Neuronal stem cell (in vitro differentiated cells): ENCODE measurements around the gene SCAI.
"Not testable (repeated sequence)": the region's sequence is repeated elsewhere in the genome, so short reads cannot be mapped to it uniquely, and the experiment has no call there.

Source experiments
- DNase-seq: peaks from one replicate; pipeline ENCODE4 v3.0.0-alpha.2; 2013; ENCODE audit warnings: low spot score
- H2AFZ ChIP-seq: one replicate; pipeline ENCODE4 v1.6.1; 2013; ENCODE audit warnings: mild to moderate bottlenecking, low read length, inconsistent platforms
- H2AK5ac ChIP-seq: 2 replicates; pipeline ENCODE4 v1.6.1; 2013; ENCODE audit warnings: low read depth, mild to moderate bottlenecking, inconsistent platforms, low read length, moderate library complexity, mixed read lengths
- H2BK120ac ChIP-seq: 2 replicates; pipeline ENCODE4 v1.6.1; 2013; ENCODE audit warnings: low read depth, mild to moderate bottlenecking, inconsistent platforms, low read length, moderate library complexity, mixed read lengths
- H2BK12ac ChIP-seq: one replicate; pipeline ENCODE4 v1.6.1; 2013; ENCODE audit warnings: low read length, inconsistent platforms
- H2BK15ac ChIP-seq: 2 replicates; pipeline ENCODE4 v1.6.1; 2013; ENCODE audit warnings: mild to moderate bottlenecking, low read length, inconsistent platforms, mixed read lengths
- H2BK5ac ChIP-seq: one replicate; pipeline ENCODE4 v1.6.1; 2013; ENCODE audit warnings: inconsistent platforms, mild to moderate bottlenecking, low read length, moderate library complexity
- H3K14ac ChIP-seq: one replicate; pipeline ENCODE4 v1.6.1; 2013; ENCODE audit warnings: low read length, inconsistent platforms
- H3K18ac ChIP-seq: 2 replicates; pipeline ENCODE4 v1.6.1; 2013; ENCODE audit warnings: low read length, inconsistent platforms
- H3K23ac ChIP-seq: 2 replicates; pipeline ENCODE4 v1.6.1; 2013; ENCODE audit warnings: low read depth, mild to moderate bottlenecking, mixed read lengths, low read length, inconsistent platforms; ENCODE audit not compliant: poor library complexity
- H3K27ac ChIP-seq: replicated peaks from 3 replicates; pipeline ENCODE4 v1.5.1; 2013; ENCODE audit warnings: low read length, inconsistent platforms
- H3K27me3 ChIP-seq, 3 experiments: 2 replicates each; pipeline ENCODE4 v1.6.1; 2013; ENCODE audit warnings: low read length in 3 of 3, mild to moderate bottlenecking in 2 of 3, inconsistent platforms in 1 of 3, low read depth in 1 of 3, mixed read lengths in 1 of 3, moderate library complexity in 1 of 3; ENCODE audit not compliant: control insufficient read depth in 3 of 3, insufficient read depth in 3 of 3
- H3K36me3 ChIP-seq, 2 donors: replicated peaks in 1 of 2; 2 replicates each; pipeline ENCODE4 v1.6.1; 2013; ENCODE audit warnings: low read length in 2 of 2; ENCODE audit not compliant: control insufficient read depth in 2 of 2, insufficient read depth in 2 of 2
- H3K4ac ChIP-seq: 2 replicates; pipeline ENCODE4 v1.6.1; 2013; ENCODE audit warnings: inconsistent platforms, mild to moderate bottlenecking, low read length, moderate library complexity
- H3K4me1 ChIP-seq, 2 donors: 1 replicate in 1 of 2; 2 replicates in 1 of 2; pipeline ENCODE4 v1.6.1; 2013; ENCODE audit warnings: low read length in 2 of 2, low read depth in 1 of 2; ENCODE audit not compliant: control insufficient read depth in 2 of 2, insufficient read depth in 1 of 2
- H3K4me2 ChIP-seq: one replicate; pipeline ENCODE4 v1.6.1; 2013; ENCODE audit warnings: mild to moderate bottlenecking, low read length, inconsistent platforms; ENCODE audit not compliant: insufficient read depth, poor library complexity, severe bottlenecking
- H3K4me3 ChIP-seq, 2 donors: 2 replicates each; pipeline ENCODE4 v1.5.1; 2013; ENCODE audit warnings: low read length in 2 of 2, mild to moderate bottlenecking in 2 of 2, inconsistent platforms in 1 of 2, moderate library complexity in 1 of 2
- H3K79me1 ChIP-seq: one replicate; pipeline ENCODE4 v1.6.1; 2013; ENCODE audit warnings: low read depth, mild to moderate bottlenecking, inconsistent platforms, low read length, moderate library complexity
- H3K9ac ChIP-seq: one replicate; pipeline ENCODE4 v1.6.1; 2013; ENCODE audit warnings: mild to moderate bottlenecking, low read depth, low read length, inconsistent platforms; ENCODE audit not compliant: poor library complexity
- H3K9me3 ChIP-seq, 2 donors: replicated peaks in 1 of 2; 2 replicates each; pipeline versions ENCODE3 to v1.6.1; 2013; ENCODE audit warnings: low read length in 2 of 2, mild to moderate bottlenecking in 2 of 2, inconsistent platforms in 1 of 2, low read depth in 1 of 2, mixed read lengths in 1 of 2, moderate library complexity in 1 of 2; ENCODE audit not compliant: control insufficient read depth in 2 of 2, insufficient read depth in 1 of 2
- H4K8ac ChIP-seq: one replicate; pipeline ENCODE4 v1.6.1; 2013; ENCODE audit warnings: low read depth, mild to moderate bottlenecking, inconsistent platforms, low read length, moderate library complexity
- H4K91ac ChIP-seq: one replicate; pipeline ENCODE4 v1.6.1; 2013; ENCODE audit warnings: low read length, low read depth, mild to moderate bottlenecking, inconsistent platforms; ENCODE audit not compliant: poor library complexity
- WGBS, 2 donors: extraction: QIAGEN DNeasy Blood & Tissue Kit; methylation state at CpG; one replicate each; pipeline ENCODE4 v1.1.7; 2013; ENCODE audit warnings: missing lambda C conversion rate in 2 of 2, mixed read lengths in 1 of 2; ENCODE audit not compliant: insufficient read length in 2 of 2, insufficient replicate concordance in 1 of 2; ENCODE audit errors: extremely low coverage in 2 of 2; 5-methylcytosine and 5-hydroxymethylcytosine counted together

Gene SCAI

DNA sequence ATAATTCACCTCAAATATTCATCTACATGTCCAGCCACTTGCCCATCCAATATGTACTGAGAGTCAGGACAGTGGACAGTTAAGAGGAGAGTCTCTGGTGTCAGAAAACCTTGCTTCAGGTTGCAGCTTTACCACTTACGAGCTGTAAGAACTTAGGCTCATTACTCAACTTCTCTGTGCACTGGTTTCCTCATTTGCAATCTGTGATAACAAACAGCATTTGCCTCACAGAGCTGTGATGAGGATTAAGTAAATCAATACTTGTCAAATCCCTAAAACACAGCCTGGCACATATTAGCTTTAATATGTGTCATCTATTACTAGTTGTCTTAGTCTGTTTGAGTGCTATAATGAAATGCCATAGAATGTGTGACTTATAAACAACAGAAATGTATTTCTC lies 211.0 kb downstream of the SCAI start:
- H3K23ac ChIP-seq: no peak overlapping the region
- H3K27me3 ChIP-seq: no peaks in the 10 kb centered on the region

DNA sequence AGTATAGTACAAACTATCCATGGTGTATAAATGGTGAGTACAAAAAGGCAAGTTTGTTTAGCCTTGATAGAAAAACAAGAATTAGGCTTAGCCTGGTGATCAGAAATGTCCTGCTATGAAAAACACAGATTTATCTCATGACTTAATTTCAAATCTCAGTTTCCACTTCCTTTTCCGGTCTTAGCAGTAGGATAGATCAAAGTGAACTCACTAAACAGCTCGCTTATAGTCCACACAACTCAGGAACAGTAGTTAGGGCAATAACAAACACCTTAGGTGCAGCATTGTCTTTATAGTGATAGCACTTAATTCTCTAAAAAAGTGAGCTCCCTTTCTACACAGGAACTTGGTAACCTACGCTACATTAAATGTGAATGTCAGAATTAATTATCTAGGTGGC lies 213.9 kb downstream of the SCAI start:
- Histone ChIP-seq H3K36me3 (peaks cover 8 to 88% of the 10 kb centered on the region in 2 donors), H3K27ac (no peak overlapping the region)
- WGBS, 2 donors: no CpG with 5 or more reads among the region's 3 CpGs

More for the DNA sequence above, 211.0 kb downstream of the SCAI start:
- no peak overlapping the region for H4K91ac ChIP-seq
- no peak overlapping the region for H2BK5ac ChIP-seq
- H3K4me3 ChIP-seq: no peak overlapping the region
- H3K4me1 ChIP-seq: peaks cover 0 to 6% of the 10 kb centered on the region in 2 donors
- no peak overlapping the region for H3K9ac ChIP-seq
- no peak overlapping the region for H3K18ac ChIP-seq
- no peak overlapping the region for H2AK5ac ChIP-seq
- H3K27ac ChIP-seq: no peak overlapping the region
- H2AFZ ChIP-seq: no peak overlapping the region
- peaks cover 7 to 95% of the 10 kb centered on the region in 2 donors for H3K36me3 ChIP-seq
- H3K79me1 ChIP-seq: no peaks in the 10 kb centered on the region
- DNase-seq: no peak
- no peak overlapping the region for H3K14ac ChIP-seq
- H3K4ac ChIP-seq: no peak overlapping the region
- no peak overlapping the region for H2BK120ac ChIP-seq
- no peak overlapping the region for H3K4me2 ChIP-seq
- no peaks in the 10 kb centered on the region for H3K9me3 ChIP-seq
- WGBS, 2 donors: no CpG with 5 or more reads among the region's 1 CpG
- no peak overlapping the region for H2BK15ac ChIP-seq
- no peak overlapping the region for H2BK12ac ChIP-seq
- H4K8ac ChIP-seq: no peak overlapping the region

GRCh38 chr9:124928116-124928515 lies 215.2 kb downstream of the SCAI start:
- Histone ChIP-seq H4K8ac (no peak overlapping the region), H3K4me2 (no peak overlapping the region), H2BK15ac (no peak overlapping the region), H3K4ac (no peak overlapping the region), H3K79me1 (no peaks in the 10 kb centered on the region), H3K27me3 (no peaks in the 10 kb centered on the region), H3K27ac (no peak overlapping the region), H2AFZ (no peak overlapping the region), H3K4me1 (peaks cover 0 to 6% of the 10 kb centered on the region in 2 donors), H3K23ac (no peak overlapping the region), H4K91ac (no peak overlapping the region), H3K14ac (no peak overlapping the region), H2BK120ac (no peak overlapping the region), H3K9ac (no peak overlapping the region), H2BK5ac (no peak overlapping the region), H3K36me3 (peaks cover 8 to 82% of the 10 kb centered on the region in 2 donors), H2AK5ac (no peak overlapping the region), H3K18ac (no peak overlapping the region), H2BK12ac (no peak overlapping the region), H3K4me3 (no peak overlapping the region), H3K9me3 (no peaks in the 10 kb centered on the region)
- DNase-seq: no peak
- no CpG with 5 or more reads among the region's 3 CpGs for WGBS, 2 donors

More for the DNA sequence above, 213.9 kb downstream of the SCAI start:
- H3K4me1 ChIP-seq: peaks cover 0 to 6% of the 10 kb centered on the region in 2 donors
- H2AFZ ChIP-seq: no peak overlapping the region
- H2BK12ac ChIP-seq: no peak overlapping the region
- H3K14ac ChIP-seq: no peak overlapping the region
- H3K18ac ChIP-seq: no peak overlapping the region
- no peak overlapping the region for H2BK15ac ChIP-seq
- H3K23ac ChIP-seq: no peak overlapping the region
- no peak overlapping the region for H2BK5ac ChIP-seq
- no peak overlapping the region for H3K4ac ChIP-seq
- H3K9ac ChIP-seq: no peak overlapping the region
- no peak overlapping the region for H3K4me3 ChIP-seq
- no peak for DNase-seq
- H3K27me3 ChIP-seq: no peaks in the 10 kb centered on the region
- no peak overlapping the region for H4K91ac ChIP-seq
- H3K4me2 ChIP-seq: no peak overlapping the region
- H2AK5ac ChIP-seq: no peak overlapping the region
- no peak overlapping the region for H4K8ac ChIP-seq
- no peak overlapping the region for H2BK120ac ChIP-seq
- no peaks in the 10 kb centered on the region for H3K9me3 ChIP-seq
- H3K79me1 ChIP-seq: no peaks in the 10 kb centered on the region

- H3K4me3 ChIP-seq, H2BK15ac ChIP-seq, H3K9ac ChIP-seq, H4K8ac ChIP-seq, H2AK5ac ChIP-seq, H3K27me3 ChIP-seq, H2AFZ ChIP-seq, H3K14ac ChIP-seq, H3K9me3 ChIP-seq, H3K4me1 ChIP-seq, H2BK120ac ChIP-seq, H3K4me2 ChIP-seq, H2BK12ac ChIP-seq, H3K4ac ChIP-seq, H3K23ac ChIP-seq, H3K27ac ChIP-seq, H4K91ac ChIP-seq, H2BK5ac ChIP-seq, H3K18ac ChIP-seq, DNase-seq, H3K79me1 ChIP-seq: not testable (repeated sequence)
- WGBS, 2 donors: no CpG with 5 or more reads among the region's 6 CpGs
- H3K36me3 ChIP-seq: peaks cover 8 to 57% of the 10 kb centered on the region in 2 donors
Measured at GRCh38 chr9:124920394-124920793, 222.9 kb downstream of the SCAI start.
